ENCODE measurements around the gene GPR39.

GPR39 gene

GRCh38 chr2:132448771-132449170 lies 32.2 kb downstream of the GPR39 start:
- DNase-seq: no peak

- DNase-seq: no peak
Measured at GRCh38 chr2:132449868-132450267, 33.3 kb downstream of the GPR39 start.

- no peak for DNase-seq
Measured at GRCh38 chr2:132460781-132461180, 44.2 kb downstream of the GPR39 start.

GRCh38 chr2:132462236-132462635 lies 45.6 kb downstream of the GPR39 start:
- DNase-seq: no peak

GRCh38 chr2:132463719-132464118 lies 47.1 kb downstream of the GPR39 start:
- no peak for DNase-seq

- no peak for DNase-seq
Measured at GRCh38 chr2:132465917-132466316, 49.3 kb downstream of the GPR39 start.

- DNase-seq: no peak
Measured at GRCh38 chr2:132466428-132467028, 49.9 kb downstream of the GPR39 start.

- DNase-seq: peak; percentile 32
Measured at GRCh38 chr2:132468821-132469675, 52.4 kb downstream of the GPR39 start.

- no peak for DNase-seq
Measured at GRCh38 chr2:132470746-132471145, 54.1 kb downstream of the GPR39 start.

- DNase-seq: no peak
Measured at GRCh38 chr2:132473174-132473883, 56.7 kb downstream of the GPR39 start.

GRCh38 chr2:132475615-132476014 lies 59.0 kb downstream of the GPR39 start:
- no peak for DNase-seq

- no peak for DNase-seq
Measured at GRCh38 chr2:132477436-132477835, 60.8 kb downstream of the GPR39 start.

GRCh38 chr2:132477962-132478361 lies 61.4 kb downstream of the GPR39 start:
- DNase-seq: no peak

- DNase-seq: no peak
Measured at GRCh38 chr2:132478461-132479105, 62.0 kb downstream of the GPR39 start.

GRCh38 chr2:132479155-132479554 lies 62.5 kb downstream of the GPR39 start:
- DNase-seq: no peak

- no peak for DNase-seq
Measured at GRCh38 chr2:132482821-132483220, 66.2 kb downstream of the GPR39 start.

- no peak for DNase-seq
Measured at GRCh38 chr2:132484144-132484543, 67.5 kb downstream of the GPR39 start.

- DNase-seq: no peak
Measured at GRCh38 chr2:132488491-132488890, 71.9 kb downstream of the GPR39 start.

- no peak for DNase-seq
Measured at GRCh38 chr2:132489150-132489549, 72.5 kb downstream of the GPR39 start.

GRCh38 chr2:132495881-132496280 lies 79.3 kb downstream of the GPR39 start:
- no peak for DNase-seq

GRCh38 chr2:132496555-132496954 lies 80.0 kb downstream of the GPR39 start:
- no peak for DNase-seq

- no peak for DNase-seq
Measured at GRCh38 chr2:132497591-132497990, 81.0 kb downstream of the GPR39 start.

- no peak for DNase-seq
Measured at GRCh38 chr2:132503701-132504100, 87.1 kb downstream of the GPR39 start.
